Smooth muscle cell (in vitro differentiated cells): ENCODE data around the gene EFNB3. TPM values are rescaled to one million over a fixed set of nuclear protein-coding genes. Genes with fewer than 3 reads are reported as not detected.

ENCODE experiments used
- DNase-seq: peaks from one replicate; lab custom pipeline; 2025; ENCODE audit not compliant: unreplicated experiment; lab: John Stamatoyannopoulos, UW
- H2AFZ ChIP-seq: fragments of 200-600 bp; sonication (generic); 2 replicates; pipeline ENCODE4 v1.6.0; 2016; ENCODE audit warnings: antibody characterized with exemption, low read depth, mild to moderate bottlenecking
- H3F3A ChIP-seq: fragments of 200-600 bp; sonication (generic); 2 replicates; pipeline ENCODE4 v1.6.0; 2017; ENCODE audit warnings: antibody characterized with exemption, low read depth
- H3K27ac ChIP-seq: fragments of 200-600 bp; sonication (generic); 2 replicates; pipeline ENCODE4 v1.5.1; 2016; ENCODE audit warnings: low read depth, mild to moderate bottlenecking
- H3K27me3 ChIP-seq: fragments of 200-600 bp; sonication (generic); 2 replicates; pipeline ENCODE4 v1.6.1; 2016; ENCODE audit warnings: low read depth, mild to moderate bottlenecking
- H3K36me3 ChIP-seq: fragments of 200-600 bp; sonication (generic); 2 replicates; pipeline ENCODE4 v1.5.1; 2016; ENCODE audit warnings: low read depth
- H3K4me1 ChIP-seq: fragments of 200-600 bp; sonication (generic); 2 replicates; pipeline ENCODE4 v1.5.1; 2016; ENCODE audit warnings: low read depth
- H3K4me2 ChIP-seq: fragments of 200-600 bp; sonication (generic); 2 replicates; pipeline ENCODE4 v1.6.0; 2016; ENCODE audit warnings: mild to moderate bottlenecking
- H3K4me3 ChIP-seq: fragments of 200-600 bp; sonication (generic); 2 replicates; pipeline ENCODE4 v1.5.1; 2016; ENCODE audit warnings: mild to moderate bottlenecking
- H3K79me2 ChIP-seq: fragments of 200-600 bp; sonication (generic); 2 replicates; pipeline ENCODE4 v1.6.0; 2016; ENCODE audit warnings: low read depth, mild to moderate bottlenecking
- H3K9ac ChIP-seq: fragments of 200-600 bp; sonication (generic); 2 replicates; pipeline ENCODE4 v1.6.0; 2016; ENCODE audit warnings: low read depth
- H3K9me3 ChIP-seq: fragments of 200-600 bp; sonication (generic); replicated peaks from 2 replicates; pipeline ENCODE4 v1.5.1; 2016; ENCODE audit warnings: low read depth
- H4K20me1 ChIP-seq: fragments of 200-600 bp; sonication (generic); 2 replicates; pipeline ENCODE4 v1.6.0; 2016; ENCODE audit warnings: low read depth
- WGBS: methylation state at CpG from one replicate; pipeline ENCODE4 v1.1.7; 2016; ENCODE audit warnings: low lambda C conversion rate; 5-methylcytosine and 5-hydroxymethylcytosine counted together
- polyA plus RNA-seq: library from polyadenylated mRNA; unstranded; fragments of >200 nt; fragmentation: Nextera tagmentation; extraction: Ambion mirVana; gene quantifications from 2 replicates; pipeline ENCODE4 v1.2.1, GENCODE V29; 2016
- total RNA-seq: library from RNA; depleted of rRNA; stranded (reverse); fragments of >200 nt; gene quantifications from 2 replicates; pipeline ENCODE4 v1.2.3, GENCODE V29; 2014
- TF ChIP-seq, protein P1 (sequence below): fragments of 200-600 bp; sonication (generic); IDR thresholded peaks from 2 replicates; pipeline ENCODE4 v1.5.1; 2017; ENCODE audit warnings: borderline replicate concordance, mild to moderate bottlenecking, antibody characterized with exemption; ENCODE audit not compliant: insufficient read depth, poor library complexity, severe bottlenecking

Gene EFNB3
- total and polyA plus RNA-seq, 2 experiments from 2014 or later: 4.8 to 6.7 TPM

DNA sequence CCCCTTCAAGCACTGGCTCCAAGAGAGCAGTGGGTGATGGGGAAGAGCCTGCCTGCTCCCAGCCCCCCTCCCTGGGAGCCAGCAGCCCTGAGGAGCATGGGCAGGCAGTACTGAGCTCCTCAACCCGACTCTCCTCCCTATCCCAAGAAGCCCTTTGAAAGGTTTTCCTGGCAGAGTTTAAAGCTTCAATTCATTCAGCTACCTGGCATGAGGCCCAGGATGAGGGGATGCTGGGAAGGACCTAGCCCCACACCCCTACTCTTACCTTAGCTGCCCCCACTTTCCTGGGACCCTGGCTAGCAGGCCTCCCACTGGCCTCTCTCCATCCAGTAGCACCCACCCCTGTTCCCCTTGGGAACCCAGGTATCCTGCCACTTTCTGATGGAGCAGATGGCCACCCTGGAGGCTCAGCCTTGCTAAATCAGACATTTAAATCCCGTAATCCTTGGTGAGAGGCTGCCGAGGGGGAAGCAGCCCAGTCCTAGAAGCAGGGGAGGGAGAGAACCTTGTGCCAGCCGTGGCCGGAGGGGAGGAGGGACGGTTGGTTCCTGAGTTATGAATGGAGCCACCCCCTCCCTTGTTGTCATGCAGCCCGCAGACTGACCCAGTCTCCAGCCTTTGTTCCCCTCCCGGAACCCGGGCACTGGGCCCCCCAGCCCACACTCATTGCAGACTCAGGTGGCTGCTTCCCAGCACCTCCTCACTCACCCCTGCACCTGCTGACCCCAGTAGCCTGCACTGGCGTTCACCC, 37.2 kb upstream of the EFNB3 start:
- no peaks in the 10 kb centered on the region for H3K27me3 ChIP-seq
- no peaks in the 10 kb centered on the region for H3F3A ChIP-seq
- H3K4me2 ChIP-seq: no peak overlapping the region
- no peaks in the 10 kb centered on the region for H3K79me2 ChIP-seq
- no peaks in the 10 kb centered on the region for H3K9me3 ChIP-seq
- no peaks in the 10 kb centered on the region for H3K4me1 ChIP-seq
- H4K20me1 ChIP-seq: no peaks in the 10 kb centered on the region
- H2AFZ ChIP-seq: no peak overlapping the region
- 94% methylated on average over 10 of the region's 10 CpGs for WGBS
- no peak overlapping the region for H3K9ac ChIP-seq
- DNase-seq: no peak
- no peaks in the 10 kb centered on the region for H3K36me3 ChIP-seq
- TF ChIP-seq, protein P1, sequence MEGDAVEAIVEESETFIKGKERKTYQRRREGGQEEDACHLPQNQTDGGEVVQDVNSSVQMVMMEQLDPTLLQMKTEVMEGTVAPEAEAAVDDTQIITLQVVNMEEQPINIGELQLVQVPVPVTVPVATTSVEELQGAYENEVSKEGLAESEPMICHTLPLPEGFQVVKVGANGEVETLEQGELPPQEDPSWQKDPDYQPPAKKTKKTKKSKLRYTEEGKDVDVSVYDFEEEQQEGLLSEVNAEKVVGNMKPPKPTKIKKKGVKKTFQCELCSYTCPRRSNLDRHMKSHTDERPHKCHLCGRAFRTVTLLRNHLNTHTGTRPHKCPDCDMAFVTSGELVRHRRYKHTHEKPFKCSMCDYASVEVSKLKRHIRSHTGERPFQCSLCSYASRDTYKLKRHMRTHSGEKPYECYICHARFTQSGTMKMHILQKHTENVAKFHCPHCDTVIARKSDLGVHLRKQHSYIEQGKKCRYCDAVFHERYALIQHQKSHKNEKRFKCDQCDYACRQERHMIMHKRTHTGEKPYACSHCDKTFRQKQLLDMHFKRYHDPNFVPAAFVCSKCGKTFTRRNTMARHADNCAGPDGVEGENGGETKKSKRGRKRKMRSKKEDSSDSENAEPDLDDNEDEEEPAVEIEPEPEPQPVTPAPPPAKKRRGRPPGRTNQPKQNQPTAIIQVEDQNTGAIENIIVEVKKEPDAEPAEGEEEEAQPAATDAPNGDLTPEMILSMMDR: no peak
- H3K4me3 ChIP-seq: no peak overlapping the region
- H3K27ac ChIP-seq: no peak overlapping the region

DNA sequence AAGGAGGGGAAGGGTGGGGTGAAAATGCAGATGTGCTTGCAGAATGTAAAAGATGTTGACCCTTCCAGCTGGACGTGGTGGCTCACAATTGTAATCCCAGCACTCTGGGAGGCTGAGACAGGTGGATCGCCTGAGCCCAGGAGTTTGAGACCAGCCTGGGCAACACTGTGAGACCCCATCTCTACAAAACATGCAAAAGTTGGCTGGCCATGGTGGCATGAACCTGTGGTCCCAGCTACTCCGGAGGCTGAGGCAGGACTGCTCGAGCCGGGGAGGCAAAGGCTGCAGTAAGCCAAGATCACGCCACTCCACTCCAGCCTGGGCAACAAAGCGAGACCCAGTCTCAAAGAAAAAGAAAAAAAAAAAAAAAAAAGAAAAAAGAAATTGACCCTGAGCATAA, 36.5 kb upstream of the EFNB3 start:
- H3F3A ChIP-seq: no peaks in the 10 kb centered on the region
- WGBS: 96% methylated on average over 7 of the region's 7 CpGs
- H3K9ac ChIP-seq: no peak overlapping the region
- no peak overlapping the region for H3K27ac ChIP-seq
- TF ChIP-seq, protein P1: no peak
- no peak for DNase-seq
- H3K4me1 ChIP-seq: no peaks in the 10 kb centered on the region
- H2AFZ ChIP-seq: no peak overlapping the region
- no peak overlapping the region for H3K4me2 ChIP-seq
- peaks cover 5% of the 10 kb centered on the region for H3K36me3 ChIP-seq
- no peaks in the 10 kb centered on the region for H3K9me3 ChIP-seq
- no peaks in the 10 kb centered on the region for H4K20me1 ChIP-seq
- no peaks in the 10 kb centered on the region for H3K27me3 ChIP-seq
- no peak overlapping the region for H3K4me3 ChIP-seq
- H3K79me2 ChIP-seq: no peaks in the 10 kb centered on the region

DNA sequence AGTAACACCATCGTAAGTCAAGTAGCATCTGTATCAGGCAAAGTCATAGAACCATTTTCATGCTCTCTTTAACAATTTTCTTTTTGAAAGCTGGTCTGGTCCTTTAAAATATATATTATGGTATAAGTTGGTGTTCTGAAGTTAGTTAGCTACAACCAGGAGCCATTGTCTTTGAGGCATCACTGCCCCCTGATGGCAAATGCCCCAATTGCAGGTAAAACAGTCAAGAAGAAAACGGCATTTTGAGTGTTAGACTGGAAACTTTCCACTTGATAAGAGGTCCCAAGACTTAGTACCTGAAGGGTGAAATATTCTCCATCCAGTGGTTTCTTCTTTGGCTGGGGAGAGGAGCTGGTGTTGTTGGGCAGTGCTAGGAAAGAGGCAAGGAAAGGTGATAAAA, 31.8 kb upstream of the EFNB3 start:
- Histone ChIP-seq H3K27ac (no peak overlapping the region), H3K4me2 (no peak overlapping the region), H3K27me3 (no peaks in the 10 kb centered on the region), H3F3A (no peaks in the 10 kb centered on the region), H3K9ac (no peak overlapping the region), H3K36me3 (peaks cover 11% of the 10 kb centered on the region), H3K4me1 (no peaks in the 10 kb centered on the region), H4K20me1 (peaks cover 10% of the 10 kb centered on the region), H3K79me2 (peaks cover 4% of the 10 kb centered on the region), H3K9me3 (no peaks in the 10 kb centered on the region), H2AFZ (no peak overlapping the region), H3K4me3 (no peak overlapping the region)
- WGBS: 93% methylated on average over 2 of the region's 2 CpGs
- no peak for DNase-seq
- TF ChIP-seq, protein P1: peak; percentile 41

DNA sequence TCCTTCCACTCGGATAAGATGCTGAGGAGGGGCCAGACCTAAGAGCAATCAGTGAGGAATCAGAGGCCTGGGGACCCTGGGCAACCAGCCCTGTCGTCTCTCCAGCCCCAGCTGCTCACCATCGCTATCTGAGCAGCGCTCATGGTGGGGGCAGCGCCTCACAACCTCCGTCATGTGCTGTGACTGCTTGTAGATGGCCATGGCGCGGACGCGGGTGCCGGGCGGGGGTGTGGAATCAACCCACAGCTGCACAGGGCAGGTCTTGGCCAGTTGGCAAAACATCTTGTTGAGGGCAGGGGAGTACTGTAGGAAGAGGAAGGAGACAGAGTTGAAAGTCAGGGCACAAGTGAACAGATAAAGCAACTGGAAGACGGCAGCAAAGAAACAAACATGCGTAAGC, 30.1 kb upstream of the EFNB3 start:
- Histone ChIP-seq H3K36me3 (peaks cover 11% of the 10 kb centered on the region), H2AFZ (no peak overlapping the region), H3K9ac (no peak overlapping the region), H3K9me3 (no peaks in the 10 kb centered on the region), H3F3A (no peaks in the 10 kb centered on the region), H3K4me3 (no peak overlapping the region), H3K4me1 (no peaks in the 10 kb centered on the region), H4K20me1 (peaks cover 17% of the 10 kb centered on the region), H3K79me2 (peaks cover 11% of the 10 kb centered on the region), H3K27ac (no peak overlapping the region), H3K4me2 (no peak overlapping the region), H3K27me3 (no peaks in the 10 kb centered on the region)
- TF ChIP-seq, protein P1: no peak
- 91% methylated on average over 14 of the region's 14 CpGs for WGBS
- DNase-seq: no peak
